VCaP (cell line): Measurements from ENCODE around the gene DYNC2LI1.

ENCODE experiments used
- H3K27ac ChIP-seq: fragments of 450-650 bp; 2 replicates; pipeline ENCODE4 v1.5.1; 2017
- TF ChIP-seq, protein P1 (sequence below): fragments of 450-650 bp; conservative IDR thresholded peaks from 2 replicates; pipeline ENCODE4 v1.5.1; 2017; ENCODE audit warnings: mild to moderate bottlenecking, moderate library complexity

DYNC2LI1 gene

DNA sequence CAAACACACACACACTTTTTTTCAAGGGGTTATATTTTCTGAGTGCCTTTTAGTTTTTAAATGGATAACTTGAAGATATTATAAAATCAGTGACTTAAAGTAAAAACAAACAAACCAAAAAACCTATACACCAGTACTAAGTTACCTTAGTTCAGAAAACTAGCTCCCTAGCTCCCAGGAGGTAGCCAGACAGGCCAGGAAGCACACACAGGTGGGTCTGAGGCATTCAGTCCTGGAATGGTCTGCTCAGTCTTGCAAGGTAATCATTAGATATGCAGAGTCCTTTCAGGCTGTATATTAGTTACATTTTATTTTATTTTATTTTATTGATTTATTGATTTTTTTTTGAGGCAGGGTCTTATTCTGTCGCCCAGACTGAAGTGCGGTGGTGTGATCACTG lies 10.7 kb upstream of the DYNC2LI1 start:
- no peak overlapping the region for H3K27ac ChIP-seq
- TF ChIP-seq, protein P1, sequence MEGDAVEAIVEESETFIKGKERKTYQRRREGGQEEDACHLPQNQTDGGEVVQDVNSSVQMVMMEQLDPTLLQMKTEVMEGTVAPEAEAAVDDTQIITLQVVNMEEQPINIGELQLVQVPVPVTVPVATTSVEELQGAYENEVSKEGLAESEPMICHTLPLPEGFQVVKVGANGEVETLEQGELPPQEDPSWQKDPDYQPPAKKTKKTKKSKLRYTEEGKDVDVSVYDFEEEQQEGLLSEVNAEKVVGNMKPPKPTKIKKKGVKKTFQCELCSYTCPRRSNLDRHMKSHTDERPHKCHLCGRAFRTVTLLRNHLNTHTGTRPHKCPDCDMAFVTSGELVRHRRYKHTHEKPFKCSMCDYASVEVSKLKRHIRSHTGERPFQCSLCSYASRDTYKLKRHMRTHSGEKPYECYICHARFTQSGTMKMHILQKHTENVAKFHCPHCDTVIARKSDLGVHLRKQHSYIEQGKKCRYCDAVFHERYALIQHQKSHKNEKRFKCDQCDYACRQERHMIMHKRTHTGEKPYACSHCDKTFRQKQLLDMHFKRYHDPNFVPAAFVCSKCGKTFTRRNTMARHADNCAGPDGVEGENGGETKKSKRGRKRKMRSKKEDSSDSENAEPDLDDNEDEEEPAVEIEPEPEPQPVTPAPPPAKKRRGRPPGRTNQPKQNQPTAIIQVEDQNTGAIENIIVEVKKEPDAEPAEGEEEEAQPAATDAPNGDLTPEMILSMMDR, result no peak

DNA sequence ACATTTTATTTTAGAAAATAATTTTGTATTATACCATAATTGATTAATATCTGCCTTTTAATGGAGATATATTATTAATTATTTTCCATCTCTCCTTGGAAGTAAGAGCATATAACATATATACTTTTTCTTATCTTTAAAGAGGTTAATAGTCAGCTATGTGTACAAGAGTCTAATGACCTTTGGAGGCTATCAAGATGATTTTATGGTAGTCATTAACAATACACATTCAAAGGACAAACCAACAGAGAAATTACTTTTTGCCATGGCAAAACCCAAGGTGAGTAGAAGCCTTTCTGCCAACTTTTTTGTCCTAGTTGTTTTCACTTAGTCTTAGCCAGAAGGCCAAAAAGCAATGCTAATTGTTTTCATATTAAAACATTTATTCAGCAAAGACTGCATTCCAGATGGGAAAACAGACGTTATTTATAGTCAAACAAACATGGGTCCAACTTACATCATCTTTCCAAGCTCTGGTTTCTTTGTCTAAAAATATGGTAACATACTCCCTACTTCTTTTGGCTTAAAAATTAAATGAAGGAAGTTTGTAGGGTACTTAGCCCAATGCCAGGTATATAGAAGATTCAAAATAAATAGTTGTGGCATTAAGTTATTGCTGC lies 9.6 kb upstream of the DYNC2LI1 start:
- TF ChIP-seq, protein P1, result no peak
- H3K27ac ChIP-seq, result no peak overlapping the region

DNA sequence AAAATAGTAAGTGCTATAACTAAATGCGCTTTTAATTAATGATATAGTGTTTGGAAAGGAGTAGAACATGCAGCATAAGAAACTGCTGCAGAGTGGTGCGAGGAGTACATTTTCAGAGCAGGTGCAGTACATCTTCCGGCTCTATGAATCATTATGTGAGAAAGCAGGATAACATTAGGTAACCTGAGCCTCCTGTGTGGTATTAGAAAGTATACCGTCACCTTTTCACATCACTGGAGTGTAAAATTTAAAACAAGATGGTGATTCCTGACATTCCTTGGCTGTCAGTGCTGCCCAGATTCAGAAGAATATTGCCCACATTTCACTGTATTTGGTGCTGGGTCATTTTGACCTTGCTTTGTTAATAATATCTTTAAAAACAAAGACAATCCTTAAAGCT lies 7.8 kb upstream of the DYNC2LI1 start:
- TF ChIP-seq, protein P1, result no peak
- no peak overlapping the region for H3K27ac ChIP-seq

DNA sequence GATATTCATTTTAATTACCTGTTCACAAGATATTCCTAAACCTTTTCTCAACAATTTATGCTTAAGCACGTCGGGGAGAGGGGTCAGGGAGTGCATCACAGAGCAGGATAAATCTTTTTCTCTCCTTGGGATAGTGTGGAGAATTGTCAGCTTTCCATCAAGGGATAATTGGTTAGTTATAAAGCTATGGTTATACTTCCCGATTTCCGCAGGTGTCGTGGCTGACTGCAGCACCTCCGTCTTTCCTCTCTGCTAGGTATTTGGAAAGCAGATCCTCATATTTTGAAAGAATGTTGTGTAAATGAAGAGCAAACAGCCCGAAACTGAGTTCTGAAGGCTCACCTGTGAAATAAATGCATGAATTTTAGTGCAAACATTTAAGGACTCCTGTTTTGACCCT lies 778 bp downstream of the DYNC2LI1 start:
- TF ChIP-seq, protein P1, result no peak
- H3K27ac ChIP-seq, result peak overlapping the region; percentile 77

DNA sequence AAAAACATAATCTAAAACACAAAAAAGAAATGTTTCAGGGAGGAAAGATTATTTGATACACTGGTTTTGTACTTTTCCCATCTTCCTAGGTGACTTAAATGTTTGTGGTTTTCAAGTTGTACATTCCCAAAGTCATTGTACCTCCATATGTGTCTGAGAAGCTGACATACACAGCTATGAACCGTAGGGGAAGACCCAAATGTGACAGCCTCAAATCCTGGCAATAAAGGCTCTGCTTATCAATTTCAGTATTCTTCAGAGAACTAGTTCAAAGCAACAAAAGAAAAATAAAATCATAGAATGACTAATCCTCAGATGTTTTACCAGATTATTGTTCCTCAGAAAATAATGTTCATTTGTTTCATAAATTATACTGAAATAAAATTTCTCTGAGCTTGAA lies 2.5 kb downstream of the DYNC2LI1 start:
- H3K27ac ChIP-seq, result no peak overlapping the region

DNA sequence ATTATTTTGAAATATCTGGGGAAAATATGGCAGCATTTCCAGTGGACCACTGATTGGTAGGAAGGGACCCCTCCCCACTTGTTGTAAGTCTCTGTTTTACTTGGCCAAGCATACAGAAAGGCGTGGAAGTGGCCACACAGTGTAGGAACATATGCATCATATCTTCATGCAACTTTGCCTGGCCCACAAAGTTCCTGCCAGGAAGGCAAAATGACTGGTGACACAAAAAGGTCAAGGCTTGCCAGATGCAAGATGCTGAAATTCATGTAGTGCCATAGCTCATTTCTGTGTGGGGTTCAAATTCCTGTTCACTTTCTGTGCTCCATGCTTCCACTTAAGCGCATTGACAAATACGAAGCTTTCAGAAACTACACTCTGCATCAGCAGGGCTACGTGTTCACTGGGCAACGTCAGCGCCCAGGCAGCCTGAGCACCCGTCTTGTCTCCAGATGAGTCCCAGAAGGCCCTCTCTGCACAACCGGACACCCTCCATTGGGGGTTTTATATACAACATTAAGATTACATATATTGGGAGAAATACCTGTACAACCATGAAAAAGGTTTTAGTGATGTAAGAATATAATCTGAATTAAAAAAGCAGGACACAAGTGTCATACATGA lies 3.6 kb downstream of the DYNC2LI1 start:
- TF ChIP-seq, protein P1, result no peak
- H3K27ac ChIP-seq, result no peak overlapping the region

More for the DNA sequence above, 2.5 kb downstream of the DYNC2LI1 start:
- TF ChIP-seq, protein P1, result no peak

DNA sequence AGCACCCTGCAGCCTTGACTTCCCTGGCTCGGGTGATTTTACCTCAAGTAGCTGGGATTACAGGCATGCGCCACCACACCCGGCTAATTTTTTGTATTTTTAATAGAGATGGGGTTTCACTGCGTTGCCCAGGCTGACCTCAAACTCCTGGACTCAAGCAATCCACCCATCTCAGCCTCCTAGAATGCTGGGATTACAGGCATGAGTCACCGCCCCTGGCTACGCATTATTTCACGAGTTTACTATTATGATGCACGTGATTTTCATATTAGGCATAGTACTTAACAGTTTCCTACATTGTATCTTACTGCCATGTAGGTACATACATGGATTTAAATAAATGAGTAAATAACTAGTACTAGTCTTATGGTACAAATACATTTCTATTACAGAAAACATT lies 4.4 kb downstream of the DYNC2LI1 start:
- H3K27ac ChIP-seq, result no peak overlapping the region
- TF ChIP-seq, protein P1, result no peak
